Suprapubic skin (tissue), 4 donors: Measurements from ENCODE around the gene SCAP. TPM values are rescaled to one million over a fixed set of nuclear protein-coding genes. Genes with fewer than 3 reads are reported as not detected.

ENCODE experiments used
- DNase-seq, 2 donors: peaks; one replicate each; pipeline ENCODE4 v3.0.0-alpha.2; 2019; ENCODE audit warnings: low spot score in 2 of 2
- H3K27ac ChIP-seq: fragments of 200-600 bp; sonication (generic); one replicate; pipeline ENCODE4 v1.5.1; 2019
- H3K27me3 ChIP-seq: fragments of 200-600 bp; sonication (generic); one replicate; pipeline ENCODE4 v1.5.1; 2019
- H3K36me3 ChIP-seq: fragments of 200-600 bp; sonication (generic); one replicate; pipeline ENCODE4 v1.5.1; 2019
- H3K4me1 ChIP-seq: fragments of 200-600 bp; sonication (generic); one replicate; pipeline ENCODE4 v1.5.1; 2019
- H3K4me3 ChIP-seq: fragments of 200-600 bp; sonication (generic); one replicate; pipeline ENCODE4 v1.5.1; 2019; ENCODE audit warnings: mild to moderate bottlenecking
- H3K9me3 ChIP-seq: fragments of 200-600 bp; sonication (generic); one replicate; pipeline ENCODE4 v1.5.1; 2019
- CTCF ChIP-seq, 2 donors: fragments of 200-600 bp in 1 of 2; fragments of 450-650 bp in 1 of 2; sonication (generic) in 1 of 2; IDR thresholded peaks; one replicate each; pipeline ENCODE4 v1.5.1; 2016 to 2019; ENCODE audit warnings: antibody characterized with exemption in 2 of 2, mild to moderate bottlenecking in 1 of 2, moderate library complexity in 1 of 2
- EP300 ChIP-seq: sonication (generic); formaldehyde crosslinking; IDR thresholded peaks from one replicate; pipeline ENCODE4 v1.6.1; 2017; ENCODE audit warnings: antibody characterized with exemption
- POLR2A ChIP-seq, 2 donors: fragments of 450-650 bp; IDR thresholded peaks; one replicate each; pipeline ENCODE4 v1.6.1; 2017; ENCODE audit warnings: antibody characterized with exemption in 2 of 2, mild to moderate bottlenecking in 2 of 2, moderate library complexity in 2 of 2
- POLR2AphosphoS5 ChIP-seq, 3 donors: sonication (generic); formaldehyde crosslinking; IDR thresholded peaks; one replicate each; pipeline ENCODE4 v1.6.1; 2017; ENCODE audit warnings: antibody characterized with exemption in 3 of 3
- WGBS: methylation state at CpG from one replicate; pipeline ENCODE4 v1.1.5; 2018; 5-methylcytosine and 5-hydroxymethylcytosine counted together
- total RNA-seq, 4 donors: library from RNA; depleted of rRNA; stranded (reverse); fragments of >200 nt; gene quantifications; one replicate each; pipeline ENCODE4 v1.1.0, GENCODE V29; 2016

Gene SCAP
- total RNA-seq, 4 donors from 2014 or later, result 142 to 195 (median 151) TPM

GRCh38 chr3:47399531-47400270 is 76.0 kb downstream of the SCAP start:
- DNase-seq, result no peak
- TF ChIP-seq POLR2A (IDR thresholded peaks at IDR 0.05) (no peak), CTCF (IDR thresholded peaks at IDR 0.05) (no peak), EP300 (no peak), POLR2AphosphoS5 (IDR thresholded peaks at IDR 0.05) (no peak)
- no peaks in the 10 kb centered on the region for H3K27me3 ChIP-seq
- peaks cover 17% of the 10 kb centered on the region for H3K4me1 ChIP-seq
- H3K4me3 ChIP-seq, result no peak overlapping the region
- WGBS, result 79% methylated on average over 9 of the region's 9 CpGs
- no peaks in the 10 kb centered on the region for H3K9me3 ChIP-seq
- H3K36me3 ChIP-seq, result peaks cover 41% of the 10 kb centered on the region
- no peak overlapping the region for H3K27ac ChIP-seq

GRCh38 chr3:47399016-47399415 is 76.7 kb downstream of the SCAP start:
- no peak for TF ChIP-seq CTCF (IDR thresholded peaks at IDR 0.05)
- TF ChIP-seq POLR2AphosphoS5 (IDR thresholded peaks at IDR 0.05), result no peak
- TF ChIP-seq EP300, result no peak
- TF ChIP-seq POLR2A (IDR thresholded peaks at IDR 0.05), result no peak
- Histone ChIP-seq H3K4me3 (no peak overlapping the region), H3K27me3 (no peaks in the 10 kb centered on the region), H3K36me3 (peaks cover 41% of the 10 kb centered on the region), H3K9me3 (no peaks in the 10 kb centered on the region), H3K27ac (no peak overlapping the region), H3K4me1 (peaks cover 20% of the 10 kb centered on the region)
- WGBS, result 83% methylated on average over 1 of the region's 1 CpG
- DNase-seq, result no peak

- H3K4me3 ChIP-seq, result no peak overlapping the region
- no peaks in the 10 kb centered on the region for H3K27me3 ChIP-seq
- WGBS, result 82% methylated on average over 7 of the region's 7 CpGs
- no peaks in the 10 kb centered on the region for H3K9me3 ChIP-seq
- H3K4me1 ChIP-seq, result peaks cover 24% of the 10 kb centered on the region
- H3K27ac ChIP-seq, result no peak overlapping the region
- TF ChIP-seq EP300 (no peak), POLR2A (IDR thresholded peaks at IDR 0.05) (no peak), POLR2AphosphoS5 (IDR thresholded peaks at IDR 0.05) (no peak), CTCF (IDR thresholded peaks at IDR 0.05) (no peak)
- no peak for DNase-seq
- peaks cover 41% of the 10 kb centered on the region for H3K36me3 ChIP-seq
These were observed 77.5 kb downstream of the SCAP start for GRCh38 chr3:47398228-47398627.

- TF ChIP-seq CTCF (IDR thresholded peaks at IDR 0.05), result no peak
- no peak for TF ChIP-seq POLR2A (IDR thresholded peaks at IDR 0.05)
- TF ChIP-seq EP300, result no peak
- TF ChIP-seq POLR2AphosphoS5 (IDR thresholded peaks at IDR 0.05), result no peak
- WGBS, result 58% methylated on average over 3 of the region's 3 CpGs
- peaks cover 24% of the 10 kb centered on the region for H3K4me1 ChIP-seq
These were observed 80.9 kb downstream of the SCAP start for GRCh38 chr3:47394881-47395280.

GRCh38 chr3:47394140-47394870 is 81.4 kb downstream of the SCAP start:
- H3K36me3 ChIP-seq, result peaks cover 36% of the 10 kb centered on the region
- H3K4me1 ChIP-seq, result peaks cover 24% of the 10 kb centered on the region
- no peaks in the 10 kb centered on the region for H3K9me3 ChIP-seq
- no peak overlapping the region for H3K4me3 ChIP-seq
- DNase-seq, result no peak
- no peaks in the 10 kb centered on the region for H3K27me3 ChIP-seq
- no peak for TF ChIP-seq POLR2A (IDR thresholded peaks at IDR 0.05)
- TF ChIP-seq CTCF (IDR thresholded peaks at IDR 0.05), result no peak
- no peak for TF ChIP-seq POLR2AphosphoS5 (IDR thresholded peaks at IDR 0.05)
- no peak for TF ChIP-seq EP300
- H3K27ac ChIP-seq, result no peak overlapping the region
- 34% methylated on average over 8 of the region's 8 CpGs for WGBS

More at GRCh38 chr3:47394881-47395280, 80.9 kb downstream of the SCAP start:
- Histone ChIP-seq H3K27me3 (no peaks in the 10 kb centered on the region), H3K36me3 (peaks cover 37% of the 10 kb centered on the region), H3K9me3 (no peaks in the 10 kb centered on the region), H3K4me3 (no peak overlapping the region), H3K27ac (no peak overlapping the region)
- no peak for DNase-seq
